ENCODE data around the gene STK39.
A peak's percentile ranks its signal among the peaks of the same experiment; 100 is the strongest.

Gene STK39

GRCh38 chr2:168157070-168157469, 90.3 kb downstream of the STK39 start:
- no peak for DNase-seq

- no peak for DNase-seq
Observed at GRCh38 chr2:168156661-168157060, 90.7 kb downstream of the STK39 start.

- no peak for DNase-seq
Observed at GRCh38 chr2:168155680-168156079, 91.7 kb downstream of the STK39 start.

- DNase-seq, result no peak
Observed at GRCh38 chr2:168155046-168155445, 92.3 kb downstream of the STK39 start.

- DNase-seq, result no peak
Observed at GRCh38 chr2:168152902-168153530, 94.4 kb downstream of the STK39 start.

GRCh38 chr2:168149986-168150385, 97.4 kb downstream of the STK39 start:
- DNase-seq, result no peak

- no peak for DNase-seq
Observed at GRCh38 chr2:168149150-168149974, 98.0 kb downstream of the STK39 start.

GRCh38 chr2:168147830-168148794, 99.3 kb downstream of the STK39 start:
- no peak for DNase-seq

GRCh38 chr2:168146892-168147810, 100.2 kb downstream of the STK39 start:
- DNase-seq, result no peak

GRCh38 chr2:168145426-168146310, 101.7 kb downstream of the STK39 start:
- no peak for DNase-seq

GRCh38 chr2:168145011-168145410, 102.4 kb downstream of the STK39 start:
- DNase-seq, result no peak

- no peak for DNase-seq
Observed at GRCh38 chr2:168143813-168144212, 103.6 kb downstream of the STK39 start.

GRCh38 chr2:168140892-168141291, 106.5 kb downstream of the STK39 start:
- DNase-seq, result no peak

- DNase-seq, result no peak
Observed at GRCh38 chr2:168139852-168140251, 107.5 kb downstream of the STK39 start.

GRCh38 chr2:168138901-168139300, 108.5 kb downstream of the STK39 start:
- DNase-seq, result no peak

GRCh38 chr2:168138374-168138773, 109.0 kb downstream of the STK39 start:
- DNase-seq, result no peak

- DNase-seq, result no peak
Observed at GRCh38 chr2:168137510-168138180, 109.8 kb downstream of the STK39 start.

GRCh38 chr2:168136392-168136977, 110.9 kb downstream of the STK39 start:
- DNase-seq, result peak; percentile 7

GRCh38 chr2:168135630-168136029, 111.8 kb downstream of the STK39 start:
- DNase-seq, result no peak

- DNase-seq, result no peak
Observed at GRCh38 chr2:168135121-168135520, 112.3 kb downstream of the STK39 start.
